ENCODE measurements around the gene SCO2. TPM values are rescaled to one million over a fixed set of nuclear protein-coding genes. Genes with fewer than 3 reads are reported as not detected.

The SCO2 gene
- total RNA-seq, 2 donors from 2014 or later: 0.89 to 2.3 TPM

GRCh38 chr22:50526108-50526833, 873 bp upstream of the SCO2 start:
- Histone ChIP-seq H3K27ac (ENCODE audit: low read depth, low read length) (peak overlapping the region; percentile 87), H3K9me3 (ENCODE audit: control insufficient read depth, low read length) (no peaks in the 10 kb centered on the region), H3K27me3 (ENCODE audit: control insufficient read depth, insufficient read depth, low read length, poor library complexity, severe bottlenecking) (peaks cover 34% of the 10 kb centered on the region), H3K4me3 (ENCODE audit: low read length) (peak overlapping the region; percentile 88), H3K4me1 (ENCODE audit: control insufficient read depth, insufficient read depth, low read length) (no peaks in the 10 kb centered on the region), H3K9ac (ENCODE audit: extremely low read depth, low read length, poor library complexity, severe bottlenecking) (peak overlapping the region; percentile 25), H3K36me3 (ENCODE audit: control insufficient read depth, insufficient read depth, low read length) (peaks cover 12% of the 10 kb centered on the region)
- WGBS, 2 experiments (ENCODE audit: insufficient coverage in 1 of 2, insufficient read length in 1 of 2): 2 to 3% methylated on average over 24 to 77 of the region's 77 CpGs
- Mint-ChIP-seq H3K36me3 (ENCODE audit: low read depth) (peaks cover 5% of the 10 kb centered on the region), H3K4me1 (peaks cover 9% of the 10 kb centered on the region), H3K27me3 (ENCODE audit: insufficient read depth) (peaks cover 40% of the 10 kb centered on the region), H3K4me3 (peak overlapping the region; percentile 70), H3K9me3 (no peaks in the 10 kb centered on the region), H3K27ac (no peak overlapping the region)
- DNase-seq: peak; percentile 88
- TF ChIP-seq CTCF (conservative IDR thresholded peaks at IDR 0.05): peak; percentile 71

DNA sequence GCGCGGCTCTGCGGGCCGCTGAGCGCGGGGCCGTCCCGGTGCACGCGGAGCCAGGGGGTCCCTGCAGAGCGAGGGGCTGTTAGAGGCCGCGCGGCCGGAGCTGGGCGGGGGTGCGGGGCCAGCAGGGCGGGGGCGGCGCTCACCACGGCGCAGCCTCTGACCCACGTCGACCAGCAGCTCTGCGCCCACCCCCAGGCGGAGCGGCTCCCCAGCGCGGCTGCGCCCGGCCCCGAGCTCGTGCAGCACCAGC, 385 bp upstream of the SCO2 start:
- Histone ChIP-seq H3K9me3 (ENCODE audit: control insufficient read depth, low read length) (no peaks in the 10 kb centered on the region), H3K27ac (ENCODE audit: low read depth, low read length) (peak overlapping the region; percentile 87), H3K9ac (ENCODE audit: extremely low read depth, low read length, poor library complexity, severe bottlenecking) (no peak overlapping the region), H3K4me3 (ENCODE audit: low read length) (peak overlapping the region; percentile 88), H3K27me3 (ENCODE audit: control insufficient read depth, insufficient read depth, low read length, poor library complexity, severe bottlenecking) (peaks cover 29% of the 10 kb centered on the region), H3K4me1 (ENCODE audit: control insufficient read depth, insufficient read depth, low read length) (no peaks in the 10 kb centered on the region), H3K36me3 (ENCODE audit: control insufficient read depth, insufficient read depth, low read length) (peaks cover 16% of the 10 kb centered on the region)
- Mint-ChIP-seq H3K27ac (no peak overlapping the region), H3K27me3 (ENCODE audit: insufficient read depth) (peaks cover 36% of the 10 kb centered on the region), H3K36me3 (ENCODE audit: low read depth) (peaks cover 8% of the 10 kb centered on the region), H3K4me1 (peaks cover 9% of the 10 kb centered on the region), H3K9me3 (no peaks in the 10 kb centered on the region), H3K4me3 (peak overlapping the region; percentile 70)
- 0% methylated on average over 5 to 33 of the region's 33 CpGs for WGBS, 2 experiments (ENCODE audit: insufficient coverage in 1 of 2, insufficient read length in 1 of 2)
- TF ChIP-seq CTCF (conservative IDR thresholded peaks at IDR 0.05): no peak
- no peak for DNase-seq

DNA sequence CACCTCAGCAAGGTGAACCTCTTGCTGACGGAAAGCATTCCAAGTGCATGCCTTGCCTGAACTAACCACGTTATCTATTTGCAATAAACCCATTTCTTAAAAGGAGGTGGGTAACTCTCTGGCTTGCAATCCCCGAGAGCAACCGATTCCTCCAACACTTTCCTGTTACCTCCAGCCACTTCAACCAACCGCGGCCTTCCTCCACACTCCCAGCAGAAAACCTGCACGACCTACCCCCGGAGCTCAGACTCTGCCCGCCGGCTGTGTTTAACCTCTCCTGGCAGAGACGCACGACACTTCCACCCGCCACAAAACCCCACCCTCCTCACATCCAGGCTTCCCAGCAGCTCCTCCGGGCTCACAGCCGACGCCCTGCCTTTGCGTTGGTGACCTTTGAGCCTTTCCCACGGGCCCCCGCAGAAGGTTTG, 708 bp downstream of the SCO2 start:
- H3K27me3 ChIP-seq (ENCODE audit: control insufficient read depth, insufficient read depth, low read length, poor library complexity, severe bottlenecking): peaks cover 18% of the 10 kb centered on the region
- H3K9me3 ChIP-seq (ENCODE audit: control insufficient read depth, low read length): no peaks in the 10 kb centered on the region
- WGBS, 2 experiments (ENCODE audit: insufficient coverage in 1 of 2, insufficient read length in 1 of 2): 32 to 39% methylated on average over 12 to 19 of the region's 19 CpGs
- Mint-ChIP-seq H3K9me3 (no peaks in the 10 kb centered on the region), H3K27ac (peak overlapping the region; percentile 87), H3K36me3 (ENCODE audit: low read depth) (peaks cover 11% of the 10 kb centered on the region), H3K4me1 (peaks cover 9% of the 10 kb centered on the region), H3K27me3 (ENCODE audit: insufficient read depth) (peaks cover 29% of the 10 kb centered on the region), H3K4me3 (peak overlapping the region; percentile 70)
- H3K9ac ChIP-seq (ENCODE audit: extremely low read depth, low read length, poor library complexity, severe bottlenecking): peak overlapping the region; percentile 75
- H3K36me3 ChIP-seq (ENCODE audit: control insufficient read depth, insufficient read depth, low read length): peaks cover 17% of the 10 kb centered on the region
- TF ChIP-seq CTCF (conservative IDR thresholded peaks at IDR 0.05): no peak
- peak overlapping the region; percentile 49 for H3K27ac ChIP-seq (ENCODE audit: low read depth, low read length)
- peak overlapping the region; percentile 88 for H3K4me3 ChIP-seq (ENCODE audit: low read length)
- H3K4me1 ChIP-seq (ENCODE audit: control insufficient read depth, insufficient read depth, low read length): no peaks in the 10 kb centered on the region
- DNase-seq: no peak
